ENCODE data around the gene POP5.
"Not testable (repeated sequence)": the region's sequence is repeated elsewhere in the genome, so short reads cannot be mapped to it uniquely, and the experiment has no call there.

POP5 gene, protein sequence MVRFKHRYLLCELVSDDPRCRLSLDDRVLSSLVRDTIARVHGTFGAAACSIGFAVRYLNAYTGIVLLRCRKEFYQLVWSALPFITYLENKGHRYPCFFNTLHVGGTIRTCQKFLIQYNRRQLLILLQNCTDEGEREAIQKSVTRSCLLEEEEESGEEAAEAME

GRCh38 chr12:120580787-120581723 lies at the start of gene POP5:
Gene POP5 (minus strand): TSS chr12:120581402. CDS start chr12:120581362, 40 bp downstream.
- peak within 1 kb of the TSS; percentile 50 to 88 (median 83) for H3K4me3 ChIP-seq
- peak within 1 kb of the TSS in 20 of 21 experiments; percentile 32 to 87 (median 76) for H3K27ac ChIP-seq

DNA sequence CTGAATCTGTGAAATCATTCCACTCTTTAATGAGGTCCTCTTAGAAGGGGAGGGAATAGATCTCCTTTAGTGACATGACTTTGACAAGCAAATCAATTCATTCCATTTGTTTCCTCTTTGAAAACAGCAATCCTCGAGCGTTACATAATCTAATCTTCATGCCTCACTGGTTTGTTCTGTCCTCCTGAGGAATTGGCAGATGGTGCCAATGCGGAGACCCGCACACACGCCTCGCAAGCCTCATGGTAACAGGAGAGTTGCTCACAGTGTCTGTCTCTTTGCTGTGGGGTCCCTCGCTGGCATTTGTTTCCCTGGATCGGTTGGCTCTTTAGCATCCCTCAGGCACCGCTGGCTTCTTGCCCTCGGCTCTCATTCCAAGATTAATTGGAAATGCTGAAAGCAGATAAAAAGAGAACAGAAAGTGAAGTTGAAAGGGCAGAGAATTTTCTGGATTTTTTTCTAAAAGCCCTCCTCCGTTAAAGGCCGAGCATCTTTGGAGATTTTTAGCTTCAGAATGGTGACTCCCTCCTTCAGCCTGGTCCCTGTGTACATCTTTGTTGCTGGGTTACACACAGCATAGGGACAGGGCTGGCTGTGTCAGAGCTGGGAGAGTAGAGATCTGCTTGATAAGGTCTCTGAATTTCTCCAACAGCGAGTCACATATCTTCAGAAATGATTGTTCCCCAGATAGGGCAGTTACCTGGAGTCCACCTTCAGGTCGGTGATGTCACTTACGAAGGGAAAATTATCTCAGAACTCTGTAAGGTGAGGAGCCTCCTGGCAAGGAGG lies 49.1 kb upstream of the POP5 start:
- H3K27ac ChIP-seq, result no peak overlapping the region
- H3K4me3 ChIP-seq, result no peak overlapping the region

DNA sequence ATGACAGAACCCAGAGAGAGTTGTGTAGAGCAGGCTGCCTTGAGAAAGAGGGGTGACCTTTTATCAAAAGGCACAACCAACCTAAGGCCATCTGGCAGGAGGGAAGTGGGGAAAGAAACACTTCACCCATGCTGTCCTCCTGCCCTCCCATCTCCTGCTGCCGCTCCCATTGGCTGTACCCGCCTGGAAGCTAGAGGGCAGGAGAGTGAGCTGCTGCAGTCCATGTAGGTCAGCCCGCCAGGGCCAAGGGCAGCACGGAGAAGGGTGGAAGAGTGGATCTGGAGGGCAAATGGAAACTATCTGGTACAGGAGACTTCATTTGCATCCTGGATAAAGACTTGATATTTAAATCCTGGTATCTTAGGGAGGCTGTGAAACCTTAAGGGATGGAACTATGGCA lies 47.7 kb upstream of the POP5 start:
- H3K4me3 ChIP-seq, result no peak overlapping the region
- H3K27ac ChIP-seq, result no peak overlapping the region

DNA sequence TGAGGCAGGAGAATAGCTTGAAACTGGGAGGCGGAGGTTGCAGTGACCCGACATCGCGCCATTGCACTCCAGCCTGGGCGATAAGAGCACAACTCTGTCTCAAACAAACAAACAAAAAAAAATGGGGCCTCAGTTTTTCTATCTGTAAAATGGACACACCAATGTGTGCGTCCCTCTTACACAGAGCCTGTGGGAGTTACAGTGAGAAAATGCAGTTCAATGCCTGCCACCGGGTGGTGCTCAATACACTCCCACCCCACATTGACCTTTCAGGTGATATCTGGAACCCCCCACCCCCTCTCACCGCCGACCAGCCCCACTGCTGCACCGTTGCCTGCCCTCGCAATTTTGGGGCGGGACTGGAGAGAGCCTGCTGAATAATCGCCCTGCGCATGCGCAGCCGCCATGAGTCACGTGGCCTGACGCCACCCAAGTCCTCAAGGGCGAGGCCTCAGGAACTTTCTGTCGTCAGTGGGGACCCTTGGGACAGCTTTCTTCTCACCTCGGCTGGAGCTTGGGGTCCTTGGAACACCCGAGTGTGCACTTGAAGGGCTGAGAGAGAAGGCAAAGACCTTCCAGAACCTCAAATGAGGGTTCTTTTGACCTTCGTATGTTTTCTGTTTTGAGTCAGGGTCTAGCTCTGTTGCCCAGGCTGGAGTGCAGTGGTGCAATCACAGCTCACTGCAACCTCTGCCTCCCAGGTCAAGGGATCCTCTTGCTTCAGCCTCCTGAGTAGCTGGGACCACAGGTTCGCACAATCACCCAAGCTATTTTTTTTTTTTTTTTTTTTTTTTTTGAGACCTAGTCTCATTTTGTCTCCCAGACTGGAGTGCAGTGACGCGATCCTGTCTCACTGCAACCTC lies 44.6 kb upstream of the POP5 start:
- Histone ChIP-seq H3K27ac (no peak overlapping the region), H3K4me3 (no peak overlapping the region)

- Histone ChIP-seq H3K27ac (no peak overlapping the region), H3K4me3 (no peak overlapping the region)
Measured at GRCh38 chr12:120620624-120621023, 39.4 kb upstream of the POP5 start.

DNA sequence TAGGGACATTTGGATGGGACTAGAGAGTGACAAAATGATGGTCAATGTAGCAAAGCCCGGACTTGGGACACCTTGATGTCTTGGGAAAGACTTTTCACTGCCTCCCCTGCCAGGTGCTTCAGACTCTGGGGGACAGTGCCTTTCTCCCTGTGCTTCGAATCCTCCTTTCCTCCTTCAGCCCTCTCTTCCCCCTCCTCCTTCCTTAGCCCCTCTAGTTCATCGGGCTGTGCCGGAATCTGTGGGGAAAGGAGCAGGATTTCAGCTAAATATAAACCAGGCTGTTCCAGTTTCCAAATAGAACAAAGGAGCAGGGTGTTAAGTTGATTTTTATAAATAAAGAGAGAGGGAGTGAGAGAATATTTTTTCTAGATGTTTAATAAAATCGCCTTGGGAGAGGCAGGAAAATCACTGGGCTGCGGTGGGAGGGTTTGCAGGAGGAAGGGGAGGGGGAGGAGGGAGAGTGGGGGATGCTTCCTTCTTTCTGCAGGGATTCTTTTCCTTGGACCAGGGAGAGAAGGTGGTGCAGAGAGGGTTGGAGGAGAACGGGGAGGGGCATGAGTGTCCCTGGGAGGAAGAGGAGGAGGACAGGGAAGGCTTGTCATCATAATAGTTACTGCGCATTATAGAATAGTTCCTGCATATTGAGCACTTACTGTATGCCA lies 37.9 kb upstream of the POP5 start:
- Histone ChIP-seq H3K4me3 (no peak overlapping the region), H3K27ac (no peak overlapping the region)

DNA sequence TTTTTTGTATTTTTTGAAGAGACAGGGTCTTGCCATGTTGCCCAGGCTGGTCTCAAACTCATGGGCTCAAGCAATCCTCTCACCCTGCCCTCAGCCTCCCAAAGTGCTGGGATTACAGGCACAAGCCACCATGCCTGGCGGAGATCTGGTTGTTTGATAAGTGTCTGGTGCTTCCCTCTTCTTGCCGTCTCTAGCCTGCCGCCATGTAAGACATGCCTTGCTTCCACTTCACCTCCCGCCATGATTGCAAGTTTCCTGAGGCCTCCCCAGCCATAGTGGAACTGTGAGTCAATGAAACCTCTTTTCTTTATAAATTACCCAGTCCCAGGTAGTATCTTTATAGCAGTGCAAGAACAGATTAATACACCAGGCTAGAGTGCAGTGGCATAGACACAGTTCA lies 36.6 kb upstream of the POP5 start:
- H3K27ac ChIP-seq, result not testable (repeated sequence)

GRCh38 chr12:120617193-120617592 lies 36.0 kb upstream of the POP5 start:
- not testable (repeated sequence) for H3K27ac ChIP-seq, H3K4me3 ChIP-seq

More for the DNA sequence above, 36.6 kb upstream of the POP5 start:
- H3K4me3 ChIP-seq, result not testable (repeated sequence)

GRCh38 chr12:120614848-120615247 lies 33.6 kb upstream of the POP5 start:
- H3K4me3 ChIP-seq, result no peak overlapping the region
- no peak overlapping the region for H3K27ac ChIP-seq

DNA sequence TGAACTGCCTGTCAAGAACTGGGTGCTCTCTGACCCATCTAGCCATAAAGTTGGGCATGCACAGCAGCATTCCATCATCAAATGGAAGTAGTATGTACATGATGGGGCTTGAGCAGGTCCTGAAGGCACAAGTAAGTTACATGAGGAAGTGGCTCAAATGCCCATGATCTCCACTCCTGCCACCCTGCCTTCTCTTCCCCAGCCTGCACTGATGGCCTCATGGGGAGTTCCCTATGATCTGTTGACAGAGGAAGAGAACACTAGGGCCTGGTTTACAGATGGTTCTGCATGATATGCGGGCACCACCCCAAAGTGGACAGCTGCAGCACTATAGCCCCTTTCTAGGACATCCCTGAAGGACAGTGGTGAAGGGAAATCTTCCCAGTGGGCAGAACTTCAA lies 30.3 kb upstream of the POP5 start:
- H3K4me3 ChIP-seq, H3K27ac ChIP-seq: not testable (repeated sequence)

- H3K27ac ChIP-seq, result no peak overlapping the region
- no peak overlapping the region for H3K4me3 ChIP-seq
Measured at GRCh38 chr12:120610560-120610959, 29.4 kb upstream of the POP5 start.

DNA sequence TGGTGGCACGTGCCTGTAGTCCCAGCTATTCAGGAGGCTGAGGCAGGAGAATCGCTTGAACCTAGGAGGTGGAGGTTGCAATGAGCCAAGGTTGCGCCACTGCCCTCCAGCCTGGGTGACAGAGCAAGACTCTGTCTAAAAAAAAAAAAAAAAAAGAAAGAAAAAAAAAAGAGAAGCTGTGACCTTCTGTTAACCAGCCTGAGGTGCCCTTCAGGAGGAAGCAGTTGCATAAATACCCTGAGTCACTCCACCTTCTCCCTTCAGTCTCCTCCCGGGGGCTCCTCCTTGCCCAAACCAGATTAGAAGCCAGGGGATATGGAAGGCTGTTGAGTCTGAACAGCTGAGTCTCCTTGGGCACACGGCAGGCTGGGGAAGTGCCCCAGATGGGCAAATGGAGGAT lies 21.2 kb upstream of the POP5 start:
- not testable (repeated sequence) for H3K27ac ChIP-seq

DNA sequence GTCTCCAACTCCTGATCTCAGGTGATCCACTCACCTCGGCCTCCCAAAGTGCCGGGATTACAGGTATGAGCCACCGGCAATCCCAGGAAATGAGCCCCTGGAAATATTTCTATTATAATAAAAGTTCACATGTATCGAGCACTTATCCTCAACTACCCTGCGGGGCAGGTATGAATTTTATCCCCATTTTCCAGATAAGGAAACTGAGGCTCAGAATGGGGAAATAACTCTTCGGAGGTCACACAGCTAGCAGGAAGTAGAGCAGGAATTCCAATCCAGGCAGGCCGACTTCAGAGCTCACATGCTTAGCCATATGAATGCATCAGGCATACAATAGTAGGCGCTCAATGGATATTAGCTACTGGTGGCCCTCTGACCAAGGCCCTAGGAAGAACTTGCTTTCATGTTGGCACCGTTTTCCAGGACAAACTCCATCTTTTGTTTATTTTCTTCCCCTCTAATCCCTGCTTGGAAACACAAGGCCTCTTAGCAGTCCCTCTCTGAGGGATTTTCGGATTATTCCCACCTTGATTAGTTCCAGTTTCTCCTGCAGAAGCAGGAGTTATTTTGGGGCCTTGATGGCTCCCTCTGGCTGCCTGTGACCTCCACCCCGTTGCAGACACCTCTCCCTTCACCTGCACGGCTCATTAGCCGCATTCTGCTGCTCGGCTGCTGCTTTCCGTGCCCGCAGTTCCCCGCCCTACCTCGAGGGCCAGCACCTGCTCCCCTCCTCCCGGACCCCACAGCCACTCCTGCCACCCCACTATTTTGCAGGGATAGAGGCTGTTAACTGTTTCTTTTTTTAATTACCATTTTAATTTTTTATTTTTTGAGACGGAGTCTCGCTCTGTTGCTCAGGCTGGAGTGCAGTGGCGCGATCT lies 18.7 kb upstream of the POP5 start:
- no peak overlapping the region for H3K27ac ChIP-seq
- no peak overlapping the region for H3K4me3 ChIP-seq

More for the DNA sequence above, 21.2 kb upstream of the POP5 start:
- not testable (repeated sequence) for H3K4me3 ChIP-seq

GRCh38 chr12:120598674-120599463 lies 17.7 kb upstream of the POP5 start:
- no peak overlapping the region for H3K27ac ChIP-seq
- H3K4me3 ChIP-seq, result no peak overlapping the region

DNA sequence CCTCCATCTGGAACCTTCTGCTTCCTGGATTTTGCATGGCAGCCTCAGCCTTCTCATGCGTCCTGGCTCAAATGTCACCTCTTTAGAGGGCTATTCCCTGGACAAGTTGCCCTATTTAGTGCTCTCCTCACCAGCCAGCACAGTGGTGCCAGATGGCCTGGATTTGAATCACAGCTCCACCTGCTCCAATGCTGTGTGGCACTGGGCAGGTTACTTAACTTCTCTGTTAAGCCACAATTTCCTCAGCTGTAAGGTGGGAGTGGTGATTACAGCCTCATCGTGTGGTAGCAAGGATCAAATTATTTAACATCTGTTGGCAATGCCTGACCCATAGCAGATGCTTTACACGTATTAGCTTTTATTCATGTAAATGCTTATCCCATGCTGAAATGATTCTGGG lies 16.7 kb upstream of the POP5 start:
- H3K4me3 ChIP-seq, result no peak overlapping the region

GRCh38 chr12:120596901-120597300 lies 15.7 kb upstream of the POP5 start:
- H3K4me3 ChIP-seq, result no peak overlapping the region

More for the DNA sequence above, 16.7 kb upstream of the POP5 start:
- no peak overlapping the region for H3K27ac ChIP-seq

More at GRCh38 chr12:120596901-120597300, 15.7 kb upstream of the POP5 start:
- no peak overlapping the region for H3K27ac ChIP-seq
